AG04450 (cell line): ENCODE results near the gene FUNDC2. TPM values are rescaled to one million over a fixed set of nuclear protein-coding genes. Genes with fewer than 3 reads are reported as not detected.

Experiments
- CTCF ChIA-PET: fragments of 300-600, 350-600 bp; formaldehyde crosslinking; extraction: SDS; loops from one replicate; lab custom pipeline; 2022; ENCODE audit warnings: antibody characterized with exemption, inconsistent platforms; lab: Charles Lee
- POLR2A ChIA-PET: fragments of 350-600 bp; formaldehyde crosslinking; extraction: SDS; loops from one replicate; lab custom pipeline; 2021; ENCODE audit warnings: antibody characterized with exemption, inconsistent platforms; lab: Yijun Ruan, JAX
- DNase-seq: peaks from one replicate; pipeline ENCODE4 v3.0.0-alpha.2; 2011; ENCODE audit warnings: low read depth, low spot score
- H3K27ac ChIP-seq: one replicate; pipeline ENCODE4 v1.5.1; 2012; ENCODE audit warnings: low read depth, low read length, control low read depth
- H3K27me3 ChIP-seq: one replicate; pipeline ENCODE4 v1.6.0; 2012; ENCODE audit warnings: low read length; ENCODE audit not compliant: control insufficient read depth, insufficient read depth
- H3K4me3 ChIP-seq: 2 replicates; pipeline ENCODE4 v1.5.1; 2011; ENCODE audit warnings: mild to moderate bottlenecking, low read depth, low read length, control low read depth
- H3K9me3 ChIP-seq: 2 replicates; pipeline ENCODE4 v1.5.1; 2012; ENCODE audit warnings: low read length; ENCODE audit not compliant: control insufficient read depth, insufficient read depth
- polyA plus RNA-seq: library from polyadenylated mRNA; depleted of rRNA; stranded (reverse); fragments of >200 nt; gene quantifications from 2 replicates; pipeline ENCODE4 v1.2.3, GENCODE V29; 2011
- TF ChIP-seq, protein P1 (sequence below): IDR thresholded peaks from 2 replicates; pipeline ENCODE4 v1.5.1; 2011; ENCODE audit warnings: low read depth, low read length, control low read depth, inconsistent platforms

FUNDC2 gene
- polyA plus RNA-seq, 1 experiment: 93.0 TPM

DNA sequence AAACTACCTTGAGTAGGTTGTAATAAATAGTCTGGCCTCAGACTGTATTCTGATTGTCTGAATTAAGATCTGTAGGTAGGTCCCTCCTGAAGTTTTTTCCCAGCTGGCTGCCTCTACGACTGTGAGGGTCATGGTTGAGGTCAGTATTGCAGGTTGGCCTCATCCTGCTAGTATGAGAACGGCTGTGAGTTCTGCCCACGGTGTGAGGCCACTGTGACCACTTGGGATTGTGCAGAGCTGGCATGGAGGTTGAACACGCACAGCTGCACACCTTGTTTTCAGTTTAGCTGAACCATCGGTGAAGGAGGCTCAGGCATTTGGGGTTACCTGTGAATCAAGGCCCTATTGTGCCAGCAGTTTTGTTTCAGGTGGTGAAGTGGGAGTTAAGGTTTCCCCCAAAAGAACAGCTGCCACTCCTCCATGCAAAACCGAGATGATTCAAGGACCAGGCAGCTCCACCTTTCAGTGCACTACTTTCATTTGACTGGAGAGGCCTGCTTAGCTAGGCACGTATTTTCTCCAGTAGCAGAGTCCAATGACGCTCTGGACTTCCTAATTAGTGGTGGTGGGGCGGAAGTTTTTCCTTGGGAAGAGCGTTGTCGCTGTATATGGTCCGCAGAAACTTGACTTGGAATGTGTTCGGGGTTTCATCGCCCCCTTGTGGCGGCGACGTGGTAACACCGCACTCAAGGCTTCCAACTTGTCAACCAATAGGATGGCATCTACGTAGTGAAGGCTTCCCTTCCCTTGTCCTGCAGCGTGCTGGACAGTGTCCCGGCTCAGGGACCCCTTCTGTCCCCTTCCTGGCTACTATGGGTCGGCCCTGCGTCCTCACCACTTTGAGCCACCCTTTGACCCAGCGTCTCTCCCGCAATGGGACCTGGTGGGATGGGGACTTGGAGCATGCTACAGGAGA is 30.5 kb downstream of the FUNDC2 start:
- CTCF ChIA-PET: interaction anchor here (0.8 to 3.7 kb wide), 10 partner anchors 8 to 139 kb away, joined by 3 to 19 read pairs (median 5); partner anchors contain the start of genes CMC4 and MTCP1
- TF ChIP-seq, protein P1, sequence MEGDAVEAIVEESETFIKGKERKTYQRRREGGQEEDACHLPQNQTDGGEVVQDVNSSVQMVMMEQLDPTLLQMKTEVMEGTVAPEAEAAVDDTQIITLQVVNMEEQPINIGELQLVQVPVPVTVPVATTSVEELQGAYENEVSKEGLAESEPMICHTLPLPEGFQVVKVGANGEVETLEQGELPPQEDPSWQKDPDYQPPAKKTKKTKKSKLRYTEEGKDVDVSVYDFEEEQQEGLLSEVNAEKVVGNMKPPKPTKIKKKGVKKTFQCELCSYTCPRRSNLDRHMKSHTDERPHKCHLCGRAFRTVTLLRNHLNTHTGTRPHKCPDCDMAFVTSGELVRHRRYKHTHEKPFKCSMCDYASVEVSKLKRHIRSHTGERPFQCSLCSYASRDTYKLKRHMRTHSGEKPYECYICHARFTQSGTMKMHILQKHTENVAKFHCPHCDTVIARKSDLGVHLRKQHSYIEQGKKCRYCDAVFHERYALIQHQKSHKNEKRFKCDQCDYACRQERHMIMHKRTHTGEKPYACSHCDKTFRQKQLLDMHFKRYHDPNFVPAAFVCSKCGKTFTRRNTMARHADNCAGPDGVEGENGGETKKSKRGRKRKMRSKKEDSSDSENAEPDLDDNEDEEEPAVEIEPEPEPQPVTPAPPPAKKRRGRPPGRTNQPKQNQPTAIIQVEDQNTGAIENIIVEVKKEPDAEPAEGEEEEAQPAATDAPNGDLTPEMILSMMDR: peak; percentile 67
- peak; percentile 26 for DNase-seq
- H3K4me3 ChIP-seq: peak overlapping the region; percentile 25; the same call in 1 of the 2 replicates
- H3K9me3 ChIP-seq: no peaks in the 10 kb centered on the region
- POLR2A ChIA-PET: interaction anchor here (0.8 kb wide), 1 partner anchor 30 kb away, joined by 3 read pairs; the partner anchor contains the start of gene FUNDC2
- H3K27ac ChIP-seq: no peak overlapping the region
- no peaks in the 10 kb centered on the region for H3K27me3 ChIP-seq

DNA sequence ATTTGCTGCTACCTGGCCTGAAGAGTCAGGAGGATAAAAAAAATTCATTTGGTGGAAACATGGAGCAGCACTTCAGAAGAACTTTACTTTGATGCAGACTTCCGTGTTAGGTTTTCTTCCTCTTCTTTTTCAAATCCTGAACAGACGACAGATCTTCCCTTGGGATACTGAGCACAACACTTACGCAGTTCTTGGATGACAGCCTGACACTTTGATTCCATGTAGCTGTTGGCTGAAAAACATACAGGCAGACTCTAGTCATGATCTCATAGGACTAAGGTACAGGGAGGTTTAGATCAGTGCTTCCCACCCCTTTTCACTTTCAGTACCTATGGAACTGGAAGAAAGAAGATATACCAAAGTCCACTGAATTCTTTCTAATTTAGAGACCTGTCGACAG is 35.1 kb downstream of the FUNDC2 start:
- TF ChIP-seq, protein P1: no peak
- H3K27ac ChIP-seq: no peak overlapping the region
- no peak for DNase-seq
- no peak overlapping the region for H3K4me3 ChIP-seq
- H3K9me3 ChIP-seq: no peaks in the 10 kb centered on the region
- H3K27me3 ChIP-seq: no peaks in the 10 kb centered on the region
- ChIA-PET POLR2A (no interaction called here), CTCF (interaction anchor here (1.2 to 2.3 kb wide), 3 partner anchors 13 to 144 kb away, joined by 3 to 5 read pairs (median 3); no protein-coding TSS in a partner anchor)

DNA sequence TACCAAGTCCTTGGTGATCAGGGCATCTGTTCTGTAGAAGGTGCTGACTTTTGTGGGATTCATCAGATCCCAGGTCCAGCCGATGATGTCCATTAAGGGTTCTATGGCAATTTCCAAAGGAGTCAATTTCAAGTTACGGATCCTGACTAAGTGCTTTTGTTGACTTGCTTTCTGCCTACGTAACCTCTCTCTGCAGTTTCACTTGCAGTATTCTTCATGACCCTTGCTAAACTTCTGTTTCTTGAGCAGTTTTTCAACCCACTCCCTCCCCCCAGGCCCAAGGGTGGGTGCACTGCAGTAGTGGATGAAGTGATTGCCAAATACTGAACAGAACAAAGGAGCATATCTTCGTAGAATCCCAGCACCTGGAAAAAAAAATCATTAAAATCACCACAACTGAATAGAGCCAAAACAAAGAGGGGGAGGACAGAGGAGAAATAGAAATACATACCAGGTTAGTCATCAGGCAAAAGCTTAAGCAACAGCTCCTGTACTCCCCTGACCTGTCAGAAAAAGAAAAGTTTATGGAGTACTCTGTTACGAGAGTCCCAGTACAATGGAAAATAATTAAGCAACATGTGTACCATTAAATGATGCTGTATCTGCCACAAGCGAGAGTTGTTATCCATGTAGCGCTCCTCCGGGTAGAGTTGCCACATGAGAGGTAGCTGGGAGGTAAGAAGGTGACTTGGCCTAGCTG is 38.5 kb downstream of the FUNDC2 start:
- Histone ChIP-seq H3K9me3 (no peaks in the 10 kb centered on the region), H3K27me3 (no peaks in the 10 kb centered on the region), H3K27ac (no peak overlapping the region), H3K4me3 (no peak overlapping the region)
- POLR2A ChIA-PET: no interaction called here
- TF ChIP-seq, protein P1: no peak
- DNase-seq: no peak
- CTCF ChIA-PET: interaction anchor here (1.7 kb wide), 1 partner anchor 8 kb away, joined by 4 read pairs; no protein-coding TSS in a partner anchor

DNA sequence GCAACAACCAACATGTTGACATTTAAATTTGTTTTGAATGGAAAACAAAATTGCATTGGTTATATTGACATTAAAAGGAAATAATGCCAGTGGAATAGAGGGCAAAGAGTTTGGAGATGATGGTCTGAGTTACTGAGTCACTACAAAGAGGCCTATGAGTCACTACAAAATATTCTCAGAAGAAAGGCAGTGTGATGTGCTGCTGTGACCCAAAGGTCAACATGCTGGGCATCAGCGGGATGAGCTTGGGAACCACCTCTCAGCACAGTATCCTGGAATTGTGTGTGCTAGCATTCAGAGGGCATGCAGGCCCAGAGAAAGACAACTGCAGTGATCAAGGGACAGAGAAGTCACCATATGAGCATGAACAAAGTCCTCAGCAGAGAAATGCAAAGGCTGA is 41.5 kb downstream of the FUNDC2 start:
- H3K4me3 ChIP-seq: no peak overlapping the region
- H3K27me3 ChIP-seq: no peaks in the 10 kb centered on the region
- H3K9me3 ChIP-seq: no peaks in the 10 kb centered on the region; the same call in 1 of the 2 replicates
- no peak for DNase-seq
- ChIA-PET CTCF (no interaction called here), POLR2A (no interaction called here)
- H3K27ac ChIP-seq: no peak overlapping the region
- TF ChIP-seq, protein P1: no peak
